Upper lobe of right lung (tissue), 1 donor: ENCODE data around the gene ICE1. TPM values are rescaled to one million over a fixed set of nuclear protein-coding genes. Genes with fewer than 3 reads are reported as not detected.

Experiments used
- ATAC-seq: fragments of 200-7000 bp; cut with Tn5 transposase; one replicate; pipeline ENCODE4 v1.9.1; 2020; ENCODE audit warnings: mild to moderate bottlenecking, moderate library complexity
- DNase-seq: peaks from one replicate; pipeline ENCODE4 v3.0.0-alpha.2; 2020
- H3K27ac ChIP-seq: fragments of 200-600 bp; one replicate; pipeline ENCODE4 v1.8.0; 2022
- H3K27me3 ChIP-seq: fragments of 200-600 bp; one replicate; pipeline ENCODE4 v1.8.0; 2022; ENCODE audit warnings: mild to moderate bottlenecking
- H3K36me3 ChIP-seq: fragments of 200-600 bp; one replicate; pipeline ENCODE4 v1.8.0; 2022
- H3K4me1 ChIP-seq: fragments of 200-600 bp; one replicate; pipeline ENCODE4 v1.8.0; 2022
- H3K4me3 ChIP-seq: fragments of 200-600 bp; one replicate; pipeline ENCODE4 v1.8.0; 2022; ENCODE audit warnings: mild to moderate bottlenecking
- H3K9me3 ChIP-seq: fragments of 200-600 bp; one replicate; pipeline ENCODE4 v1.8.0; 2022
- intact Hi-C: fragments of 100-400 bp; cut with DNase I; formaldehyde crosslinking; loops from one replicate; pipeline ENCODE4 v1.11.0; 2022
- total RNA-seq: library from RNA; stranded (reverse); fragmentation: NEBNext Ultra II Directional; extraction: Animal tissue kit (Norgen Biotek cat#: 25700); gene quantifications from one replicate; pipeline ENCODE4 v1.2.1, GENCODE V29; 2021
- TF ChIP-seq, protein P1 (sequence below): fragments of 200-600 bp; IDR thresholded peaks from one replicate; pipeline ENCODE4 v1.8.0; 2022; ENCODE audit warnings: antibody characterized with exemption
- donor health status: DM: no; HTN: yes; CAD: no; lungs with severe emphysema.

Gene ICE1
- total RNA-seq, 1 donor from 2014 or later, result 28.5 TPM

DNA sequence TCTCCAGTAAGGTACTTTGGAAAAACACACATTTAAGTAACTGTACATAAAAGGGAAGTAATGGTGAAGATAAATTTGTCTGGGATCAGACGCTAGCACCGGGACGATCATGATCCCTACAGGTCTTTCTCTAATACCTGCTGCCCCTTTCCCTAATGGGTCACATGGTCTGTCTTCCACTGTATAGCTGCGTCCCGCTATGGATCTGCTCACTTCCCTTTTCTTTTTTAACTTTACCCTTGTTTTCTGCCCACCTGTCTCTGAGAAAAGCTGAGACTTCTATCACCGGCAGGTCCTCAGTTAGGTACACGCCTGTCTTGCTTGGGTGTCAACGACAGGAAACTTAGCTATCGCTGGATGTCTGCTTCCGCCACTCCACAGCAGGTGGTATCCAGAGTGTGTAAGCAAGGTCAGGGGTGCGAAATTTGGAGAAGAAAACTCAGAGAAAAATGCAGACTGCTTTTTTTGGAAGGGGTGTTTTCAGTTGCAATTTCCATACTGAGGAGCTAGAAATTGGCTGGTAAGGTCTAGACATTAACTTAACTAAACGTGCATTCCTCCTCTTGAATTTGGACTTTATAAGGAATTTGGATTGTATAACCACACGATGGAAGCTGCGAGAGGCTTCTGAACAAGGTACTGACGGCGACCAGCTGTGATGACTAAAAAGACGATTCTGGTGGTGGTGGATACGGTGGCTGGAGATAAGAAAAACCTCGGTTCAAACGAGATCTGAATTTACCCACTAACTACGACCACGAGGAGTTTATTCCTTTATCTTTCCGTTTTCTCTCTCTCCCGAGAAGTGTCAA lies 1.1 kb upstream of the ICE1 start:
- no peaks in the 10 kb centered on the region for H3K9me3 ChIP-seq
- DNase-seq, result no peak
- H3K27me3 ChIP-seq, result no peaks in the 10 kb centered on the region
- no peaks in the 10 kb centered on the region for H3K36me3 ChIP-seq
- peaks cover 38% of the 10 kb centered on the region for H3K4me1 ChIP-seq
- TF ChIP-seq, protein P1, sequence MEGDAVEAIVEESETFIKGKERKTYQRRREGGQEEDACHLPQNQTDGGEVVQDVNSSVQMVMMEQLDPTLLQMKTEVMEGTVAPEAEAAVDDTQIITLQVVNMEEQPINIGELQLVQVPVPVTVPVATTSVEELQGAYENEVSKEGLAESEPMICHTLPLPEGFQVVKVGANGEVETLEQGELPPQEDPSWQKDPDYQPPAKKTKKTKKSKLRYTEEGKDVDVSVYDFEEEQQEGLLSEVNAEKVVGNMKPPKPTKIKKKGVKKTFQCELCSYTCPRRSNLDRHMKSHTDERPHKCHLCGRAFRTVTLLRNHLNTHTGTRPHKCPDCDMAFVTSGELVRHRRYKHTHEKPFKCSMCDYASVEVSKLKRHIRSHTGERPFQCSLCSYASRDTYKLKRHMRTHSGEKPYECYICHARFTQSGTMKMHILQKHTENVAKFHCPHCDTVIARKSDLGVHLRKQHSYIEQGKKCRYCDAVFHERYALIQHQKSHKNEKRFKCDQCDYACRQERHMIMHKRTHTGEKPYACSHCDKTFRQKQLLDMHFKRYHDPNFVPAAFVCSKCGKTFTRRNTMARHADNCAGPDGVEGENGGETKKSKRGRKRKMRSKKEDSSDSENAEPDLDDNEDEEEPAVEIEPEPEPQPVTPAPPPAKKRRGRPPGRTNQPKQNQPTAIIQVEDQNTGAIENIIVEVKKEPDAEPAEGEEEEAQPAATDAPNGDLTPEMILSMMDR, result no peak
- intact Hi-C loops, result no loop called here
- peak overlapping the region; percentile 80 for H3K4me3 ChIP-seq
- H3K27ac ChIP-seq, result peak overlapping the region; percentile 100
- no peak for ATAC-seq

DNA sequence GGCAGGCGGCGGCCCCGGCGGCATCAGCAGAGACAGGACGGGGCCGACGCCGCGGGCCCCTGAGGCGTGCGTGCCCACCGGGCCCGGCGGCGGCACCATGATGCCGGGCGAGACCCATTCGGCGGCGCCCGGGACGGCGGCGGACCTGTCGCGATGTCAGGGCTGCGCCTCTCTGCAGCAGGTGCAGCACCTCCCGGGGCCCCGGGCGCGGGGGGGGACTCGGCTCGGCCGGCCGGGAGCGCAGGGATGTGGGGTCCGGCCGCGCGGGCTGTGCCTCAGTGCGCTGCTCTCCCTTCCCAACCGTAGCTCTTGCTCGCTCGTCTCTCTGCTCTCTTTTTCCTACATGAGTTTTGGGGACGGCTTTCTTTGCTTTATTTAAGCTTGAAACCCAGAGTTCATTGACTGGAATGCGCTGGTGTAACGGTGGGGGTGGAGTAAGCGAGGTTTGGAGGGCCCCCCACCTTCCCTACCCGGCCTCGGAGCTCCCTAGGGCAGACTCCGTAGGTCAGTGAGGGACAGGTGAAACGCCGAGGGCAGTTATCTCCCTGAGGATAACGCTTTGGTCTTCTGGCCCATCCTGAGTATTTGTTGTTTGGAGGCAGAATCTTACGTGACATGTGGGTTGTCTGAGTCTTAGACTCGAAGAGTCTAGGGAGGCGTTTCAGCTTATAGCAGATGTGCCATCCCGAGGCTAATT lies 490 bp downstream of the ICE1 start:
- ATAC-seq (peak; percentile 8), DNase-seq (no peak)
- Histone ChIP-seq H3K27ac (peak overlapping the region; percentile 100), H3K27me3 (no peaks in the 10 kb centered on the region), H3K36me3 (no peaks in the 10 kb centered on the region), H3K9me3 (no peaks in the 10 kb centered on the region), H3K4me1 (peaks cover 38% of the 10 kb centered on the region), H3K4me3 (peak overlapping the region; percentile 80)
- TF ChIP-seq, protein P1, result no peak
- intact Hi-C loops, result no loop called here

DNA sequence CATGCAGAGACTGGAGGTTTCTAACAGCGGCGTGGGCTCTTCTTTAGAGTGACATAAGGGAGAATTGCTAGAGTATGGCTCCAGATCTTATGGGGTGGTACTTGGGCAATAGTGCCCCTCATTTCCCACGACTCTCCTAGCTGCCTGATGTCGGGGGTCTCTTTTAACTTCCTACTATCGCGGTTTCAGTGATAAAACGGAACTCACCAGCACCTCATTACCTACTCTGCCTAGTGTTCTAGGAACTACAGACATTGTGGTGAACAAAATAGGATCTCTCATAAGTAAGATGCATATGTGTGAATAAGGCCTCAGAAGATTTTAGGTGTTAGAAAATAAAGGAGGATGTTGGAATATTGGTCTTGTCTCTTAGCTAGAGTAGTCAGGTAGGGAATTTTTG lies 1.1 kb downstream of the ICE1 start:
- H3K4me1 ChIP-seq, result peaks cover 38% of the 10 kb centered on the region
- H3K27ac ChIP-seq, result no peak overlapping the region
- H3K4me3 ChIP-seq, result peak overlapping the region; percentile 80
- no peak for ATAC-seq
- H3K9me3 ChIP-seq, result no peaks in the 10 kb centered on the region
- no peaks in the 10 kb centered on the region for H3K36me3 ChIP-seq
- no peak for DNase-seq
- H3K27me3 ChIP-seq, result no peaks in the 10 kb centered on the region
- TF ChIP-seq, protein P1, result no peak
- intact Hi-C loops, result no loop called here

DNA sequence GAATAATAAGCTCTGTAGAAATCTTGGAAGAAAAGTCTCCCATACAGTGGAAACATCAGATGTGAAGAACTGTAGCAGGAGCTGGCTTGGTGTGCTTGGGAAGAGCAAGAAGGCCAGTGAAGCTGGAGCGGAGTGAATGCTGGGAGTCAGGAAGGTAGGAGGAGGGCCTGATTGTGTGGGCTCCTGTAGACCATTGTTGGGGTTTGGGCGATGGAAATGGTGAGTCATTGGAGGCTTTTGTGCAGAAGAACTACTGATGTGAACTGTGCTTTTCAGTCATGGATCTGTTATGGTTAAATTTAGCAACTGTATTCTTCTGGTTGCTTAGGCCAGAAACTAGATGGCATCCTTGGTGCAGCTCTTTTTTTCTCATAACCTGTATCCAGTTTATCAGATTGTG lies 2.3 kb downstream of the ICE1 start:
- Histone ChIP-seq H3K27me3 (no peaks in the 10 kb centered on the region), H3K9me3 (no peaks in the 10 kb centered on the region), H3K36me3 (no peaks in the 10 kb centered on the region), H3K4me1 (peaks cover 38% of the 10 kb centered on the region), H3K27ac (no peak overlapping the region), H3K4me3 (no peak overlapping the region)
- intact Hi-C loops, result no loop called here
- TF ChIP-seq, protein P1, result no peak
- no peak for DNase-seq
- ATAC-seq, result no peak

DNA sequence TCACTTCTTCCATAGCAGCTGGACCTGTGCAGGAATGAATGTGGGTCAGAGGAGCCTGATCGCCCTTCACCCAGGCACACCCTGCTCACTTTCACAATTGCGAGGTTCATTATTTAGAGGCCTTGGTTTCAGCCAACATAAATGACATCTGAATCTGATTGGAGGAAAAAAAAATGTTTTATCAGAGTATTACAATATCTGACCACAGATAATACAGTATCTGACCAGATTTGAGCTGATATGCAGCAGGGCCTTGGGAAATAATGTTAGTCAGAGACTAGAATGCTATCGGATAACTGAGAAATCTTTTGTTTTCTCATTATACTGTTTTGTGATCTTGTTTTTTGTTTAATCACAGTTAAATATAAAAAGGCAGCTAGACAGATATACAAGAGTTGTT lies 7.7 kb downstream of the ICE1 start:
- intact Hi-C loops, result no loop called here
- Histone ChIP-seq H3K4me1 (peaks cover 14% of the 10 kb centered on the region), H3K27me3 (no peaks in the 10 kb centered on the region), H3K9me3 (no peaks in the 10 kb centered on the region), H3K36me3 (no peaks in the 10 kb centered on the region), H3K4me3 (no peak overlapping the region), H3K27ac (no peak overlapping the region)
- no peak for ATAC-seq
- no peak for DNase-seq
- TF ChIP-seq, protein P1, result no peak
